ENCODE measurements around the gene BSPRY.

Gene BSPRY

GRCh38 chr9:113386571-113387393, 37.4 kb downstream of the BSPRY start:
- Histone ChIP-seq H3K36me3 (peaks cover 10% of the 10 kb centered on the region), H3K9me3 (no peaks in the 10 kb centered on the region), H3K27me3 (no peaks in the 10 kb centered on the region), H3K4me1 (no peaks in the 10 kb centered on the region), H3K4me3 (ENCODE audit: low read depth, low read length) (no peak overlapping the region)
- no peak for DNase-seq
- TF ChIP-seq CTCF (IDR thresholded peaks at IDR 0.05; ENCODE audit: low read depth, low read length): no peak

GRCh38 chr9:113387560-113388230, 38.4 kb downstream of the BSPRY start:
- Histone ChIP-seq H3K9me3 (no peaks in the 10 kb centered on the region), H3K27me3 (no peaks in the 10 kb centered on the region), H3K36me3 (peaks cover 10% of the 10 kb centered on the region), H3K4me1 (no peaks in the 10 kb centered on the region), H3K4me3 (ENCODE audit: low read depth, low read length) (no peak overlapping the region)
- DNase-seq: no peak
- no peak for TF ChIP-seq CTCF (IDR thresholded peaks at IDR 0.05; ENCODE audit: low read depth, low read length)

GRCh38 chr9:113388833-113389232, 39.5 kb downstream of the BSPRY start:
- Histone ChIP-seq H3K27me3 (no peaks in the 10 kb centered on the region), H3K4me1 (no peaks in the 10 kb centered on the region), H3K4me3 (ENCODE audit: low read depth, low read length) (no peak overlapping the region), H3K9me3 (no peaks in the 10 kb centered on the region), H3K36me3 (peaks cover 10% of the 10 kb centered on the region)
- DNase-seq: no peak
- TF ChIP-seq CTCF (IDR thresholded peaks at IDR 0.05; ENCODE audit: low read depth, low read length): no peak

- no peaks in the 10 kb centered on the region for H3K9me3 ChIP-seq
- H3K4me3 ChIP-seq (ENCODE audit: low read depth, low read length): no peak overlapping the region
- H3K27me3 ChIP-seq: no peaks in the 10 kb centered on the region
- no peak for DNase-seq
- H3K4me1 ChIP-seq: no peaks in the 10 kb centered on the region
- H3K36me3 ChIP-seq: peaks cover 10% of the 10 kb centered on the region
- no peak for TF ChIP-seq CTCF (IDR thresholded peaks at IDR 0.05; ENCODE audit: low read depth, low read length)
Measured at GRCh38 chr9:113389451-113389850, 40.1 kb downstream of the BSPRY start.

- Histone ChIP-seq H3K4me3 (ENCODE audit: low read depth, low read length) (no peak overlapping the region), H3K4me1 (no peaks in the 10 kb centered on the region), H3K36me3 (peaks cover 10% of the 10 kb centered on the region), H3K27me3 (no peaks in the 10 kb centered on the region), H3K9me3 (no peaks in the 10 kb centered on the region)
- no peak for DNase-seq
- TF ChIP-seq CTCF (IDR thresholded peaks at IDR 0.05; ENCODE audit: low read depth, low read length): no peak
Measured at GRCh38 chr9:113390192-113390960, 41.0 kb downstream of the BSPRY start.
